Measurements from ENCODE around the gene DACT3.

DNA sequence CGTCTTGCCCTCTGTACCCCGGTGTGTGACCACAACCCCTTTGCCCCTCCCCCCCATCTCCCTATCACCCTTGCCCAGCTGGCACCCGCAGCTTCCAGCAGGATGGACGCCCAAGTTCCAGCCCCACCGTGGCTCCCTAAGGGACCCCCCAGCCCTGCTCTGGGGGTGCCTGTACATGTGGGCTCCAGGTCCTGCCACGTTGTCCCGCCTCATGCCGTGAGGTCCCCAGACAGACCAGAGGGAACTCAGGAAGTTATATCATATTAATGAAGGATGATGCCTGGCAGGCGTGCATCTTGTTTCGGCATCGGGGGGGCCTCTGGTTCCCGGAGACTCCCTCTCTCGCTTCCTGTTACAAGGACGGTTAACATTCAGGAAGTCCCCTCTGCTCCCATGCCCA is 34.5 kb downstream of the DACT3 start:
- no peak for TF ChIP-seq POLR2A (IDR thresholded peaks at IDR 0.05)
- TF ChIP-seq, protein P1, sequence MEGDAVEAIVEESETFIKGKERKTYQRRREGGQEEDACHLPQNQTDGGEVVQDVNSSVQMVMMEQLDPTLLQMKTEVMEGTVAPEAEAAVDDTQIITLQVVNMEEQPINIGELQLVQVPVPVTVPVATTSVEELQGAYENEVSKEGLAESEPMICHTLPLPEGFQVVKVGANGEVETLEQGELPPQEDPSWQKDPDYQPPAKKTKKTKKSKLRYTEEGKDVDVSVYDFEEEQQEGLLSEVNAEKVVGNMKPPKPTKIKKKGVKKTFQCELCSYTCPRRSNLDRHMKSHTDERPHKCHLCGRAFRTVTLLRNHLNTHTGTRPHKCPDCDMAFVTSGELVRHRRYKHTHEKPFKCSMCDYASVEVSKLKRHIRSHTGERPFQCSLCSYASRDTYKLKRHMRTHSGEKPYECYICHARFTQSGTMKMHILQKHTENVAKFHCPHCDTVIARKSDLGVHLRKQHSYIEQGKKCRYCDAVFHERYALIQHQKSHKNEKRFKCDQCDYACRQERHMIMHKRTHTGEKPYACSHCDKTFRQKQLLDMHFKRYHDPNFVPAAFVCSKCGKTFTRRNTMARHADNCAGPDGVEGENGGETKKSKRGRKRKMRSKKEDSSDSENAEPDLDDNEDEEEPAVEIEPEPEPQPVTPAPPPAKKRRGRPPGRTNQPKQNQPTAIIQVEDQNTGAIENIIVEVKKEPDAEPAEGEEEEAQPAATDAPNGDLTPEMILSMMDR (IDR thresholded peaks at IDR 0.05 in 4 of 5, conservative IDR thresholded peaks at IDR 0.05 in 1 of 5): no peak

All from gastrocnemius medialis (tissue), 4 donors.